Measurements from ENCODE around the gene GALP. TPM values are rescaled to one million over a fixed set of nuclear protein-coding genes. Genes with fewer than 3 reads are reported as not detected.
"Not testable (repeated sequence)": the region's sequence is repeated elsewhere in the genome, so short reads cannot be mapped to it uniquely, and the experiment has no call there.

The GALP gene
- total RNA-seq (2014; rRNA removed; shearing (Covaris generic)), result not detected in 2 replicates

DNA sequence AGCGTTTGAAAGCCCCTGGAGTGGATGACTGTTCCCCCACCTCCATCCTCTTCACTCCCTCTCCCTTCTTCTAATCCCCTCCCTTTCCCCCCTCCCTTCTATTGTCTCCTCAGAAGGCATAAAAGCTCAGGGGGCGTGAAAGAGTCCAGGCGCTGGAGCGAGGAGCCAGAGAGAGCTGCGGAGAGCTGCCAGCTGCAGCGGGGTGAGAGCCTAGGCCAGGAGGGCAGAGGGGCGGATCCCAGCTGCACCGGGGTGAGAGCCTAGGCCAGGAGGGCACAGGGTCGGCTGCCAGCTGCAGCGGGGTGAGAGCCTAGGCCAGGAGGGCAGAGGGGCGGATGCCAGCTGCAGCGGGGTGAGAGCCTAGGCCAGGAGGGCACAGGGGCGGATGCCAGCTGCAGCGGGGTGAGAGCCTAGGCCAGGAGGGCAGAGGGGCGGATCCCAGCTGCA, at the start of gene GALP:
TSS of gene GALP (plus strand) at position 148 of the 447 bp plus-strand sequence. CDS start 1,101 bp downstream, outside the sequence.
- H3K4me3 ChIP-seq; DNase-seq (ENCODE audit: low read depth in 1 of 2, low spot score in 2 of 2); H3K36me3 ChIP-seq; H3K9me3 ChIP-seq (replicated peaks); H3K27ac ChIP-seq; H3K4me1 ChIP-seq (replicated peaks); H3K27me3 ChIP-seq (replicated peaks): not testable (repeated sequence)

DNA sequence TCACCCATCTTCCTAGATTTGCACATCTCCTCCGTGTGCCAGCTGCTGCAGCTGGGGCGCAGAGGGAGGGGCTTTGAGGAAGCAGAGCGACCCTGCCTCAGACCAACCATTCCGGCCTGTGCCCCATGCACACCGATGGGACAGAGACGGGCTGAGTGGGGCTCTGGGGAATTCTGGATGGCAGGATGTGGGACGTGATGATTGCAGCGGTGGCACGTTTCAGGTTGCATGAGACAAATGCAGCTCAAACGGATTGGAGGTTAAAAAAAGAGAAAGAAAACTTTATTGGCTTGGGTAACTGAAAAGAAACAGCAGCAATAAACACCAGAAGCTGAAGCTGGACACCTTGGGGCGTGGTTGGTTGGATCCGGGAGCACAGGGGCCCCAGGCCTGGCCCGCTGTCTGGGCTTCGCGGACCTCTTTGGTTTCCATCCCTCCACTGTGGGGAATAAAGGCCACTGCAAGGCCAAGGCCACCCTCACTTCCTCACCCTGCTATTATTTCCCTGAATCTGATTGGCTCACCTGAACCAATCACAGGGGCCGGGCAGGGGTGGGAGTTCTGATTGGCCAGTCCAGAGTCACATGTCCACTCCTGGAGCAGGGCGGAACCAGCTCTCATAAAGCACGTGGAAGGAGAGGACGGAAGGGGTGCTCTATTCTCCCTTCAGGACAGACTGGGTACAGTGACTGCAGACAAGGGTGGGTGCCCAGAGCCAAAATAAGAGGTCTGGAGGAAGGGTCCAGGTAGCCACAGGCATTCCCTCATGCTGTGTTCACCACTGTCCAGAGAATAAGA, 48.6 kb upstream of the GALP start:
- no peak overlapping the region for H3K27ac ChIP-seq
- no peak overlapping the region for H3K4me3 ChIP-seq
- H3K9me3 ChIP-seq (replicated peaks), result no peaks in the 10 kb centered on the region
- no peaks in the 10 kb centered on the region for H3K36me3 ChIP-seq
- no peaks in the 10 kb centered on the region for H3K4me1 ChIP-seq (replicated peaks)
- DNase-seq (ENCODE audit: low read depth in 1 of 2, low spot score in 2 of 2), result no peak
- H3K27me3 ChIP-seq (replicated peaks), result no peaks in the 10 kb centered on the region

DNA sequence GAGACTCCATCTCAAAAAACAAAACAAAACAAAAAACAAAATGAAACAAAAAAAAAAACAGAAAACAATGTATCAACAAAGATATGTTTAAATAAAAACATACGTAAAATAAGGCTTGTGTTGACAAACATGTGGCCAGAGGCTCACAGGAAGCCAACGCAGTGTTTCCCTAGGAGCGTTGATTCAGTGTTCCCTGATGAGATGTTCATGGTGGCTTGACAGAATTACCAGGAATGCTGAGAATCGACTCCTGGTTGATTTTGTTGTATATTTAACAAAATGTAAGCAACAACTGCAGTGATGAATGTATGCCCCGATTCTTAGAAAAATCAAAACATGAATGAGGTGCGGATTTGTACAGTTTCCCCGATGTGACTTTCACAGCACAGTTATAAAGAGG, 45.8 kb upstream of the GALP start:
- Histone ChIP-seq H3K27me3 (replicated peaks) (no peaks in the 10 kb centered on the region), H3K9me3 (replicated peaks) (no peaks in the 10 kb centered on the region), H3K36me3 (no peaks in the 10 kb centered on the region), H3K27ac (no peak overlapping the region), H3K4me1 (replicated peaks) (no peaks in the 10 kb centered on the region), H3K4me3 (no peak overlapping the region)
- DNase-seq (ENCODE audit: low read depth in 1 of 2, low spot score in 2 of 2), result no peak

DNA sequence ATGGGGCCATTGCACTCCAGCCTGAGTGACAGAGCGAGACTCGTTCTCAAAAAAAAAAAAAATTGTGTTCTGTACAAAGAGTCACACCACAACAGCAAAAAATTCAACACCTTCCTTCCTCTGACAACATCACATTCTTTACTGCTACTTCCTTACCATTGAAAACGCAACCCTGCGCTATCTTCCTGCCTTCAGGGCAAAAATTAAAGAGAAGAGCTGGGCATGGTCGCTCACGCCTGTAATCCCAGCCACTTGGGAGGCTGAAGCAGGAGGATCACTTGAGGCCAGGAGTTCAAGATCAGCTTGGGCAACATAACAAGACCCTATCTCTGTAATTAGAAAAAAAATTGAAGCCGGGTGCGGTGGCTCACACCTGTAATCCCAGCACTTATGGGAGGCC, 44.2 kb upstream of the GALP start:
- no peaks in the 10 kb centered on the region for H3K9me3 ChIP-seq (replicated peaks)
- no peaks in the 10 kb centered on the region for H3K4me1 ChIP-seq (replicated peaks)
- H3K36me3 ChIP-seq, result no peaks in the 10 kb centered on the region
- no peaks in the 10 kb centered on the region for H3K27me3 ChIP-seq (replicated peaks)
- DNase-seq (ENCODE audit: low read depth in 1 of 2, low spot score in 2 of 2), result no peak
- no peak overlapping the region for H3K4me3 ChIP-seq
- no peak overlapping the region for H3K27ac ChIP-seq

DNA sequence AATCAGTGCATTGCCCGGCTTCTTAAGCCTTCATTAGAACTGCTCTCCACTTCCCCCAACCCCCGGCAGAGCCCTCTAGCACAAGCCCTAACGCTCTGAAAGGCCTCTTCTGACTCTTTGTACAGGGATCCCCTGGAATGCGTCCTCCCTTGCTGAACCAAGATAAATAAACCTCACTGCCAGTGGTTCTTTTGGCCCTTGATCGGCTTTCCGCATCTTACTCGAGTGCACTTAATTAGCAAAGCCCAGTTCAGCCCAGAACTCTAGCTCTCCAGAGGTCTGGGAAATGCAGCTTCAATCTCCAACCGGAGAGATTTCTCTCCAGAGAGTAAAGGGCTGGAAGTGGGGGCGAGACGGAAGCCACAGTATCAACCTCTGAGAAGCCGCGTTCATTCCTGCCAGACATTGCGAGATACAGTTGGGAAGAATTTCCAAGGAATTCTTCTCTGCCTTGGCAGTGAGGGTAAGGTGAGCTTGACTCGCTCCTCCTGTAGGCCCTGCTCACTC, 43.4 kb upstream of the GALP start:
- H3K4me3 ChIP-seq, result no peak overlapping the region
- DNase-seq (ENCODE audit: low read depth in 1 of 2, low spot score in 2 of 2), result no peak
- H3K36me3 ChIP-seq, result no peaks in the 10 kb centered on the region
- H3K27me3 ChIP-seq (replicated peaks), result no peaks in the 10 kb centered on the region
- H3K4me1 ChIP-seq (replicated peaks), result no peaks in the 10 kb centered on the region
- H3K9me3 ChIP-seq (replicated peaks), result no peaks in the 10 kb centered on the region
- no peak overlapping the region for H3K27ac ChIP-seq

DNA sequence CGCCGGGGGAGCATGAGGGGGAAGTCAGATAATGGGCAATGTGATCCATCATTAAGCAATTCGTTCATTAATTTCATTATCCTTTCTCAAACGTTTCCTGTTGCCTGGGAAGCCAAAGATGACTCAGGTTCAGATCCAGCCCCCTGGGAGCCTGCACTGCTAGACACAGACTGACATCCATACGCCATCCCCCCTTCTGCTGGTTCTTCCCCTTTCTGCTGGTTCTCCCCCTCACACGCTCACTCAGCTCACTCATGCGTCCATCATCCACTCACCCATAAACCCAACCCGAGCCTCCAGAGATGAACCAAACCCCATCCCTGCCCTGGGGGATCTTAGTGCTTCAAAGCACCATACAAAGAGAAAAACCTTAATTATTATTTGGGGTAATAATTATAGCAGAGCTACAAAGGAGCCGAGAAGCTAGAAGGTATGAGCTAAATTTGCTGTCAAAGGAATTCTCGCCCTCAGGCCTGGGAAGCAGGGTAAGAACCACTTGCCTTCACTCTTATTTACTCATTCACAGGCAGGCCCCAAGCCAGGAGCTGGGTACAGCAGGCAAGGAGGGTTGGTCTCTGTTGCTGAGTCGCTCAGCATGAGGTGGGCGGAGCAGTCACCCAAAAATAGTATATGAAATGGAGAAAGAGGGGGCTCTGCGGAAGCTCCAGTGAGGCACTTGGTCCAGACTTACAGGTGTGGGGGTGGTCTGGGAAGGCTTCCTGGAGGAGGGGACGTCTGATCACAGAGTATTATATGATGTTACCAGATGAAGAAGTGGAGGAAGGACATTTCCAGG, 41.8 kb upstream of the GALP start:
- DNase-seq (ENCODE audit: low read depth in 1 of 2, low spot score in 2 of 2), result no peak
- H3K27me3 ChIP-seq (replicated peaks), result no peaks in the 10 kb centered on the region
- no peaks in the 10 kb centered on the region for H3K36me3 ChIP-seq
- H3K4me3 ChIP-seq, result no peak overlapping the region
- H3K4me1 ChIP-seq (replicated peaks), result no peaks in the 10 kb centered on the region
- no peaks in the 10 kb centered on the region for H3K9me3 ChIP-seq (replicated peaks)
- no peak overlapping the region for H3K27ac ChIP-seq

DNA sequence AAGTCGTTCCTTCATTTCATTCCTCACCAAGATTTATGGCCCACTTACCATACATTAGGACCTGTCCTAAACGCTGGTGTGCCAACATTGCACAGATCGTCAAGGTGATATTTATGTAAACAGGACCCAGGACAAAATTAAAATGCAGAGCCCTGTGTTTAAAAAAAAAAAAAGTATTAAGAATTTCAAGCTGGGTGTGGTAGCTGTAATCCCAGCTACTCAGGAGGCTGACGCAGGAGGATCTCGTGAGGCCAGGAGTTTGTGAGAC, 41.2 kb upstream of the GALP start:
- no peak for DNase-seq (ENCODE audit: low read depth in 1 of 2, low spot score in 2 of 2)
- Histone ChIP-seq H3K27ac (no peak overlapping the region), H3K9me3 (replicated peaks) (no peaks in the 10 kb centered on the region), H3K27me3 (replicated peaks) (no peaks in the 10 kb centered on the region), H3K4me1 (replicated peaks) (no peaks in the 10 kb centered on the region), H3K4me3 (no peak overlapping the region), H3K36me3 (no peaks in the 10 kb centered on the region)

DNA sequence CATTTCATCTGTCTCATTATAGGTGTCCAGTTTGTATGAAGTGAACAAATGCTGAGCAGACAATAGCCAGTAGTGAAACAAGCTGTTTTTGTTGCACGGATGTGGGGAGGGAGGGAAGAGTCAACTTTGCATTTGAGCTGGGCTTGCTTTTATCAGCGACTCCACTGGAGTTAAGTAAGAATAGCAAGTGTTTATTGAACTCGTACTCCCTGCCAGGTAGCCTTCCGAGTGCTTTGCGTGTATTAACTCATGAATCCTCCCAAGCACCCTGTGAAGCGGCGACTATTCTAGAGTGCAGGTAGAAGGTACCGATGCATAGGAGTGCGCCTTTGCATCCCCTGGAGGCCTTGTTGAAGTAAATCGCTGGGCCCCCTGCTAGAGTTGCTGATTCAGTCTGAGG, 39.4 kb upstream of the GALP start:
- DNase-seq (ENCODE audit: low read depth in 1 of 2, low spot score in 2 of 2), result no peak
- Histone ChIP-seq H3K27ac (no peak overlapping the region), H3K4me3 (no peak overlapping the region), H3K27me3 (replicated peaks) (no peaks in the 10 kb centered on the region), H3K4me1 (replicated peaks) (peaks cover 5% of the 10 kb centered on the region; the same call in 1 of the 2 replicates), H3K9me3 (replicated peaks) (no peaks in the 10 kb centered on the region), H3K36me3 (no peaks in the 10 kb centered on the region)

DNA sequence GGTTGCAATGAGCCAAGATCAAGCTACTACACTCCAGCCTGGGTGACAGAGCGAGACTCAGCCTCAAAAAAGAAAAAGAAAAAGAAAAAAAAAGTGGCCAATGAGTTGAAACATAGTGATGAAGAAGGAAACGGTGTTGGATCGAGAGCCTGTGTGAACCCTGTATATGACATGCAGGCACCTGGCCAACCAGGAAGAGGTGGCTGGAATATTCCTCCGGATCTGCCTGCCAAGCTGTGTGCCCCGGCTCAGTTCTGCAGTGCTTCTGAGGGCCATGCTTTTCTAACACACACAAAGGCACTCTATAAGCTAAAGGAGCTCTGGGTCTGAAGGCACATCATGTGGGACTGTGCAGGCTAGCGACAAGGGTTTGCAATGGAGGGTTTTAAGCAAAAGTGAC, 38.4 kb upstream of the GALP start:
- Histone ChIP-seq H3K4me3 (no peak overlapping the region), H3K4me1 (replicated peaks) (peaks cover 5% of the 10 kb centered on the region; the same call in 1 of the 2 replicates), H3K27ac (no peak overlapping the region), H3K9me3 (replicated peaks) (no peaks in the 10 kb centered on the region), H3K36me3 (no peaks in the 10 kb centered on the region), H3K27me3 (replicated peaks) (no peaks in the 10 kb centered on the region)
- no peak for DNase-seq (ENCODE audit: low read depth in 1 of 2, low spot score in 2 of 2)

DNA sequence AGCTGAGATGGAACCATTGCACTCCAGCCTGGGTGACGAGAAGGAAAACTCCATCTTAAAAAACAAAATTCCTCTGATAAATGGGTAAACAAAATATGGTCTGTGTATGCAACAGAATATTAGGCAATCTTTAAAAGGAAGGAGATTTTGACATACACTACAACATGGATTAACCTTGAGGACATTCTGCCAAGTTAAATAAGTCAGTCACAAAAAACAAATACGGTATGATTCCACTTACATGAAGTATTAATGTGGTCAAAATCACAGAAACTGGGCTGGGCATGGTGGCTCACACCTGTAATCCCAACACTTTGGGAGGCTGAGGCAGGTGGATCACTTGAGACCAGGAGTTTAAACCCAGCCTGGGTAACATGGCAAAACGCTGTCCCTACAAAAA, 37.7 kb upstream of the GALP start:
- Histone ChIP-seq H3K4me1 (replicated peaks) (peaks cover 5% of the 10 kb centered on the region; the same call in 1 of the 2 replicates), H3K4me3 (no peak overlapping the region), H3K9me3 (replicated peaks) (no peaks in the 10 kb centered on the region), H3K27me3 (replicated peaks) (no peaks in the 10 kb centered on the region), H3K36me3 (0 out of 2 replicates have a peak, but pooled peaks cover 4% of the 10 kb centered on the region), H3K27ac (no peak overlapping the region)
- DNase-seq (ENCODE audit: low read depth in 1 of 2, low spot score in 2 of 2), result no peak

DNA sequence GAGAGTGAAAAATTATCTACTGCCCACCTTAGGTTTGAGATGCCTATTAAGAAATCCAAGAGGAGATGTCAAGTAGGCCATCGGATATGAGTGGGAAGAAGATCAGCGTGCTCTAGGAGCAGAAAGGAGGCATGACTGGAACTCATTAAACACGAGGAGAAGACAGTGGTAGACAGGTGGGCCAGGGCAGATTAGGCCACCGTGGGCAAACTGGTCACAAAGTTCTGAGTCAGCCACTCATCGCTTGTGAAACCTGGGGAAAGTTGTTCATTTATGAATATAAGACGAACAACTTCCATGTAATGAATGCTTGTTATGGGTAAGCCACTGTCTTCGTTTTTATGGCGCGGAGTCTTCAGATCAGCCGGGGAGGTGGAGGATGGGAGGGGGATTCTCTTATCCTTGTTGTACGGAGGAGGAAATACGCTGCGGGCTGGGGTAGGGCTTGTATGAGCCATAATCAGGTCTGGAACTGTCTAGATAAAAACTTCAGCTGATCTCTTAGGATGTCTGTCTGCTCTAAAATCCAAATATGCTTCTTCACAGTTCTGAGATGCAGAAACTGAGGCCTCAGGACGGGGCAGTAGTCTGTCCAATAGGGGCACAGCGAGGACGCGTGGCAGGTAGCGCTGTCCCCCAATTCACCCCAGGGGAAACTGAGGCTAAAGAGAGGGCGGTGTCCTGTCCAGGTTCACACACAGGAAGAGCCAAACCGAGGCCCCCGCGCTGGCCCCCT, 35.8 kb upstream of the GALP start:
- H3K9me3 ChIP-seq (replicated peaks), result no peaks in the 10 kb centered on the region
- H3K27me3 ChIP-seq (replicated peaks), result no peaks in the 10 kb centered on the region
- peak overlapping the region; percentile 43 for H3K4me3 ChIP-seq
- H3K36me3 ChIP-seq, result 0 out of 2 replicates have a peak, but pooled peaks cover 4% of the 10 kb centered on the region
- H3K4me1 ChIP-seq (replicated peaks), result peaks cover 5% of the 10 kb centered on the region; the same call in 1 of the 2 replicates
- no peak for DNase-seq (ENCODE audit: low read depth in 1 of 2, low spot score in 2 of 2)
- peak overlapping the region; percentile 69 for H3K27ac ChIP-seq

DNA sequence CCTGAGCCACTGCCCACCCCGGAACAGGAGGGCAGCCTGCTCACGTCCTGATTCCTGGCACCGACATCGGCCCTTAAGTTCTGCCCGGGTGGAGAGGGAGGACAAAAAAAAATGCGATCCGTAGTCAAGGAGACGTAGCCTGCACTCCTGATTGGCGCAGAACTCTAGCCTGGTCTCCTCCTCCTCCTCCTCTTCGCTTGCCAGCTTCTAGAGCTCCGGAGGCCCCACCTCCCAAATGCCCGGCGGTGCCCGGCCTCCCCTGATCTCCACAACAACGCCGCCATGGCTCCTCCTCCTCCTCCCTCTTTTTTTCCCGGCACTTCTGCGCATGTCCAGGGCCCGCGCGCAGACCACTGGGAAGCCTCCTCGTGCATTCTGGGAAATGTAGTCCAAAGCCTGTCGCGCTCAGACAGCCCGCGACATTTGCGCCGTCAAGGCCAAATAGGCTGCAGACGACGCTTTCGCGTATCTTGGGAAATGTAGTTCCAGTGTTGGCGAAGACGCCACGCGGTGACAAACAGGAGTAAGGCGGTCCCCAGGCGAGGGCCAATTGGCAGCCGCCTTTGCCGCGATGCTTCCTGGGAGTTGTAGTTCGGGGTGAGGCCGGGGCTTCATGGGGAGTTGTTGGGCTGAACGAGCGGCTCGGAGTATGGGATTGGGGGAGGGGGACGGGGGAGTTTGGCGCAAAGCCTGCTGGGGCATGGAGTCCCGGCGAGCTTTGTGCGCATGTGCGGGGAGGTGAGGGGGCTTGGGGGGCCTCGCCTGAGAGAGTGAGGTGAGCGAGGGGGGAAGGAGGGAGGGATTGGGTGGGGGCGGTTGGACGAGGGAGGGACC, 35.0 kb upstream of the GALP start, which contains the start of gene ZNF444:
TSS of gene ZNF444 (plus strand) at position 705 of the 834 bp plus-strand sequence. CDS start 5,625 bp downstream, outside the sequence.
- H3K4me1 ChIP-seq (replicated peaks), result peaks cover 5% of the 10 kb centered on the region; the same call in 1 of the 2 replicates
- no peaks in the 10 kb centered on the region for H3K9me3 ChIP-seq (replicated peaks)
- H3K36me3 ChIP-seq, result 0 out of 2 replicates have a peak, but pooled peaks cover 4% of the 10 kb centered on the region
- H3K27ac ChIP-seq, result peak within 1 kb of the TSS; percentile 69
- no peaks in the 10 kb centered on the region for H3K27me3 ChIP-seq (replicated peaks)
- peak within 1 kb of the TSS; percentile 43 for H3K4me3 ChIP-seq
- peak; percentile 99 to 100 for DNase-seq (ENCODE audit: low read depth in 1 of 2, low spot score in 2 of 2)
